HEK293T (cell line): ENCODE measurements around the gene GLB1L3.

Source experiments
- CTCF ChIA-PET: fragments of 350-600 bp; formaldehyde crosslinking; extraction: SDS; loops from one replicate; lab custom pipeline; 2021; ENCODE audit warnings: antibody characterized with exemption, inconsistent platforms; lab: Yijun Ruan, JAX
- POLR2A ChIA-PET: fragments of 350-600 bp; formaldehyde crosslinking; extraction: SDS; loops from one replicate; lab custom pipeline; 2020; ENCODE audit warnings: antibody characterized with exemption, inconsistent platforms; lab: Yijun Ruan, JAX
- DNase-seq: peaks from one replicate; pipeline ENCODE4 v3.0.0; 2012; ENCODE audit warnings: mixed read lengths; ENCODE audit errors: extremely low spot score
- ARNT ChIP-seq: fragments of 450-650 bp; IDR thresholded peaks from 2 replicates; pipeline ENCODE4 v1.6.1; 2017; ENCODE audit warnings: mild to moderate bottlenecking
- BHLHE40 ChIP-seq: fragments of 450-650 bp; IDR thresholded peaks from 2 replicates; pipeline ENCODE4 v1.6.1; 2016; ENCODE audit warnings: mild to moderate bottlenecking, moderate library complexity, borderline replicate concordance
- CTBP1 ChIP-seq: fragments of 450-650 bp; IDR thresholded peaks from 2 replicates; pipeline ENCODE4 v1.6.1; 2016; ENCODE audit warnings: borderline replicate concordance
- ELF4 ChIP-seq: fragments of 450-650 bp; IDR thresholded peaks from 2 replicates; pipeline ENCODE4 v1.6.1; 2017; ENCODE audit warnings: antibody characterized with exemption
- FOXA1 ChIP-seq: fragments of 450-650 bp; IDR thresholded peaks from 2 replicates; pipeline ENCODE4 v1.6.1; 2016; ENCODE audit warnings: mild to moderate bottlenecking
- FOXK2 ChIP-seq: fragments of 450-650 bp; IDR thresholded peaks from 2 replicates; pipeline ENCODE4 v1.6.1; 2016; ENCODE audit warnings: mild to moderate bottlenecking
- FOXM1 ChIP-seq: fragments of 450-650 bp; IDR thresholded peaks from 2 replicates; pipeline ENCODE4 v1.6.1; 2017; ENCODE audit warnings: mild to moderate bottlenecking, borderline replicate concordance
- HDGF ChIP-seq: fragments of 450-650 bp; IDR thresholded peaks from 2 replicates; pipeline ENCODE4 v1.6.1; 2017; ENCODE audit warnings: antibody characterized with exemption, borderline replicate concordance
- L3MBTL2 ChIP-seq: fragments of 450-650 bp; conservative IDR thresholded peaks from 2 replicates; pipeline ENCODE4 v1.6.1; 2016; ENCODE audit warnings: mild to moderate bottlenecking
- LEF1 ChIP-seq: fragments of 450-650 bp; IDR thresholded peaks from 2 replicates; pipeline ENCODE4 v1.6.1; 2017; ENCODE audit warnings: mild to moderate bottlenecking, borderline replicate concordance
- NFRKB ChIP-seq: fragments of 450-650 bp; IDR thresholded peaks from 2 replicates; pipeline ENCODE4 v1.6.1; 2016; ENCODE audit warnings: mild to moderate bottlenecking, moderate library complexity
- SP1 ChIP-seq: fragments of 450-650 bp; IDR thresholded peaks from 2 replicates; pipeline ENCODE4 v1.6.1; 2017
- SUZ12 ChIP-seq: fragments of 450-650 bp; IDR thresholded peaks from 2 replicates; pipeline ENCODE4 v1.6.1; 2016; ENCODE audit warnings: mild to moderate bottlenecking
- TARDBP ChIP-seq: fragments of 450-650 bp; IDR thresholded peaks from 2 replicates; pipeline ENCODE4 v1.6.1; 2016
- ZNF384 ChIP-seq: fragments of 450-650 bp; IDR thresholded peaks from 2 replicates; pipeline ENCODE4 v1.6.1; 2016
- TF ChIP-seq, protein P1 (sequence below): fragments of 450-650 bp; IDR thresholded peaks from 2 replicates; pipeline ENCODE4 v1.6.1; 2016

GLB1L3 gene

GRCh38 chr11:134275534-134276395, at the start of gene GLB1L3:
TSS of gene GLB1L3 (plus strand) at chr11:134276379. CDS start at chr11:134276741, 362 bp downstream.
- peak; percentile 68 for DNase-seq
- TF ChIP-seq L3MBTL2 (peak; percentile 81), CTBP1 (no peak), TARDBP (0 out of 2 replicates have a peak, but pooled peaks have one; percentile 23)
- ChIA-PET POLR2A (interaction anchor here (0.8 to 4.0 kb wide), 5 partner anchors 11 to 68 kb away, joined by 3 to 20 read pairs (median 4); partner anchors contain the start of genes ACAD8, GLB1L2, NCAPD3 and THYN1), CTCF (interaction anchor here (0.6 to 1.4 kb wide), 5 partner anchors 9 to 47 kb away, joined by 3 to 5 read pairs (median 3); no protein-coding TSS in a partner anchor)

DNA sequence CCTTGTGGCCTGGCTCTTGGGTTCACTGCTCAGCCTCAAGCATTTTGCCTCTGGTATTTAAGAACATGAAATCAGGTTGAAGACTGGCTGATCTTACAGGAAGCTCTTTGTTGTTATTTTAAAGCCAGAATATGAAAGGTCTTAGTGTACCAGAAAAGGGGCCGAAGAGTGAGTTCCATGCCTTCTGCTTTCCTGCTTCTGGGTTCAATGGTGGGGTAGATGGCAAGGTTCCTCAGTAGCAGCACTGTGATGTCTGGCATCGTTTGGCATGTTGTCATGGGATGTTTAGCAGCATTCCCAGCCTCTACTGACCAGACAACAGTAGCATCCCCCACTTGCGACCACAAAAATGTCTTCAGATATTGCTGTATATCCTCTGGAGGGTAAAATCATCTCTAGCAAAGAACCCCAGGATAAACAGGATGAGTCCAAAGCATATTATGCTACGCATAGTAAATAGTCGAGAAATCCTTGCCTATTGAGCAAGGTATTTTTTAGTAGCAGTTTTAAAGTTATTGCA, 49.3 kb upstream of the GLB1L3 start:
- POLR2A ChIA-PET, result interaction anchor here (0.9 kb wide), 1 partner anchor 26 kb away, joined by 3 read pairs; no protein-coding TSS in a partner anchor
- no peak for DNase-seq
- TF ChIP-seq L3MBTL2, result no peak
- no peak for TF ChIP-seq NFRKB
- no peak for TF ChIP-seq CTBP1
- no peak for TF ChIP-seq ZNF384
- no peak for TF ChIP-seq SUZ12
- TF ChIP-seq FOXA1, result no peak
- no peak for TF ChIP-seq FOXK2
- TF ChIP-seq ARNT, result no peak
- TF ChIP-seq HDGF, result no peak
- TF ChIP-seq FOXM1, result no peak
- TF ChIP-seq ELF4, result no peak
- CTCF ChIA-PET, result interaction anchor here (0.9 kb wide), 1 partner anchor 20 kb away, joined by 3 read pairs; no protein-coding TSS in a partner anchor

- no peak for DNase-seq
- ChIA-PET CTCF (no interaction called here), POLR2A (no interaction called here)
- TF ChIP-seq TARDBP (no peak), HDGF (no peak), BHLHE40 (no peak), FOXA1 (no peak), LEF1 (no peak), ELF4 (no peak), SUZ12 (no peak), FOXK2 (no peak), L3MBTL2 (no peak), SP1 (no peak), ZNF384 (no peak)
- TF ChIP-seq, protein P1, sequence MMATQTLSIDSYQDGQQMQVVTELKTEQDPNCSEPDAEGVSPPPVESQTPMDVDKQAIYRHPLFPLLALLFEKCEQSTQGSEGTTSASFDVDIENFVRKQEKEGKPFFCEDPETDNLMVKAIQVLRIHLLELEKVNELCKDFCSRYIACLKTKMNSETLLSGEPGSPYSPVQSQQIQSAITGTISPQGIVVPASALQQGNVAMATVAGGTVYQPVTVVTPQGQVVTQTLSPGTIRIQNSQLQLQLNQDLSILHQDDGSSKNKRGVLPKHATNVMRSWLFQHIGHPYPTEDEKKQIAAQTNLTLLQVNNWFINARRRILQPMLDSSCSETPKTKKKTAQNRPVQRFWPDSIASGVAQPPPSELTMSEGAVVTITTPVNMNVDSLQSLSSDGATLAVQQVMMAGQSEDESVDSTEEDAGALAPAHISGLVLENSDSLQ, result no peak
Measured at GRCh38 chr11:134228625-134229024, 47.6 kb upstream of the GLB1L3 start.

DNA sequence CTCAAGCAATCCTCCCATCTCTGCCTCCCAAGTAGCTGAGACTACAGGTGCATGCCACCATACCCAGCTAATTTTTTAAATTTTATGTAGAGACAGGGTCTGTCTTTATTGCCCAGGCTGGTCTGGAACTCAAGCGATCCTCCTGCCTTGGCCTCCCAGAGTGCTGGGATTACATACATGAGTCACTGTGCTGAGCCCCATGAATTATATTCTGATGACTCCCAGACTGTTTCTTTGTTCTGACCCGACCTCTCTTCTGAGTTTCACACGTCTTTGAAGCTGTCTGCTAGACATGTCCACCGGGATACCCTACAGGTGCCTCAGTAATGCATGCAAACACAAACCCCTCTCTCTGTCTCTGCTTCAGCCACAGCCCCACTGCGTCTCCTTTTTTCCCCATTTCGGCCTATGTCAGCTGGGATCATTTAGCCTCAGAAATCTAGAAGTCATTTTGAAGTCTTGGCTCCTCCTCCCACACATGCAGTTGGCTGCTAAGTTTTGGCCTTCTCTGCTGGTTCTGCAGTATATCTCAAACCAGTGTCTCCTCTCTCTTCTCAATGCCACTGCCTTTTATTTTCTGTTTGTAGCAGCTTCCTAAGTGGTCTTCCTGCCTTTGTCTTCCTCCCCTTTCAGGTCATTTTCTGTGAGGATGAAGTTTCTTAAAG, 46.9 kb upstream of the GLB1L3 start:
- POLR2A ChIA-PET, result no interaction called here
- TF ChIP-seq FOXK2, result no peak
- no peak for TF ChIP-seq SP1
- TF ChIP-seq L3MBTL2, result no peak
- no peak for TF ChIP-seq ARNT
- no peak for TF ChIP-seq TARDBP
- no peak for TF ChIP-seq ZNF384
- no peak for TF ChIP-seq LEF1
- TF ChIP-seq SUZ12, result no peak
- TF ChIP-seq, protein P1, result no peak
- TF ChIP-seq FOXA1, result no peak
- no peak for TF ChIP-seq BHLHE40
- TF ChIP-seq NFRKB, result no peak
- TF ChIP-seq FOXM1, result no peak
- no peak for TF ChIP-seq ELF4
- no peak for TF ChIP-seq HDGF
- CTCF ChIA-PET, result no interaction called here
- no peak for DNase-seq

DNA sequence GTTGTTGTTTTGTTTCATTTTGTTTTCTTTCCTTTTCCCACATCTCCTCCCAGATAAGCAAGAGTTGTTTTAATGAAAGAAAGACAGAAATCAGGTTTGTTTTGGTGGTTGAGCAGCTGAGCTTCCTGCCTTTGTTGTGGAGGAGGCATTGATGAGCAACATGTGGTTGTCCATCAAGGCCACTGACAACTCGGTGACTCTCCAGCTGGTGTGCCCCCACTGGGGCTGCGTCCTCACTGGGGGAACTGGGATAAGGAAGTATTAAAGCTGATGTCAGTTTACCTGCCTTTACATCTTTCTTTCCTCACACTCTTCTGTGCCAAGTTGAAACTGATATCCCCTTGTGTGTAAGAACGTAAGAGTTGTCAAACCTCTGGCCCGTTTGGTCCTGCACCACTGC, 45.8 kb upstream of the GLB1L3 start:
- TF ChIP-seq ELF4 (no peak), NFRKB (no peak), SP1 (no peak), L3MBTL2 (no peak), CTBP1 (no peak), SUZ12 (no peak), FOXM1 (no peak), BHLHE40 (no peak), ARNT (no peak), HDGF (no peak), LEF1 (no peak), FOXA1 (no peak), FOXK2 (no peak), TARDBP (no peak)
- TF ChIP-seq, protein P1, result no peak
- DNase-seq, result no peak
- ChIA-PET POLR2A (no interaction called here), CTCF (no interaction called here)
